SK-N-SH treated with all-trans-retinoic acid at 6 μM for 48 hours (cell line): ENCODE measurements around the gene WDR37.

Experiments used
- ATAC-seq: fragments of 200-7000 bp; cut with Tn5 transposase; 3 replicates; pipeline ENCODE4 v1.9.1; 2020; ENCODE audit warnings: mild to moderate bottlenecking, moderate library complexity
- ARNTL ChIP-seq: fragments of 450-650 bp; formaldehyde crosslinking; IDR thresholded peaks from 2 replicates; pipeline ENCODE4 v1.5.0; 2020; ENCODE audit warnings: low read depth, mild to moderate bottlenecking, moderate library complexity, borderline replicate concordance
- BACH2 ChIP-seq: fragments of 250-450 bp; sonication (Bioruptor Pico); IDR thresholded peaks from 2 replicates; pipeline ENCODE4 v1.9.0; 2021; ENCODE audit warnings: mild to moderate bottlenecking, borderline replicate concordance
- CSDC2 ChIP-seq: fragments of 250-450 bp; sonication (Bioruptor Pico); IDR thresholded peaks from 2 replicates; pipeline ENCODE4 v1.5.0; 2020; ENCODE audit warnings: mild to moderate bottlenecking, moderate library complexity
- GLIS3 ChIP-seq: fragments of 250-450 bp; sonication (Bioruptor Pico); IDR thresholded peaks from 2 replicates; pipeline ENCODE4 v1.5.0; 2020; ENCODE audit warnings: mild to moderate bottlenecking, moderate library complexity
- ISL1 ChIP-seq: fragments of 250-450 bp; sonication (Bioruptor Pico); IDR thresholded peaks from 2 replicates; pipeline ENCODE4 v2.1.2; 2022; ENCODE audit warnings: mild to moderate bottlenecking, moderate library complexity
- OSR1 ChIP-seq: fragments of 250-450 bp; sonication (Bioruptor Pico); IDR thresholded peaks from 2 replicates; pipeline ENCODE4 v1.8.0; 2022; ENCODE audit warnings: moderate library complexity, mild to moderate bottlenecking, inconsistent platforms
- PPARA ChIP-seq: fragments of 250-450 bp; sonication (Bioruptor Pico); IDR thresholded peaks from 2 replicates; pipeline ENCODE4 v1.5.0; 2020; ENCODE audit warnings: mild to moderate bottlenecking, borderline replicate concordance
- RARB ChIP-seq: fragments of 250-450 bp; sonication (Bioruptor Pico); IDR thresholded peaks from 2 replicates; pipeline ENCODE4 v1.8.0; 2021; ENCODE audit warnings: mild to moderate bottlenecking, moderate library complexity
- SNAI2 ChIP-seq: fragments of 250-450 bp; sonication (Bioruptor Pico); IDR thresholded peaks from 2 replicates; pipeline ENCODE4 v1.5.0; 2020; ENCODE audit warnings: mild to moderate bottlenecking, moderate library complexity
- TOX ChIP-seq: fragments of 250-450 bp; sonication (Bioruptor Pico); IDR thresholded peaks from 2 replicates; pipeline ENCODE4 v1.8.0; 2021; ENCODE audit warnings: mild to moderate bottlenecking, moderate library complexity, borderline replicate concordance
- ZFP3 ChIP-seq: fragments of 250-450 bp; sonication (Bioruptor Pico); IDR thresholded peaks from 2 replicates; pipeline ENCODE4 v1.5.0; 2020; ENCODE audit warnings: mild to moderate bottlenecking, moderate library complexity
- ZFP30 ChIP-seq: fragments of 450-650 bp; formaldehyde crosslinking; IDR thresholded peaks from 2 replicates; pipeline ENCODE4 v1.5.0; 2022; ENCODE audit warnings: mild to moderate bottlenecking, moderate library complexity
- ZNF565 ChIP-seq: fragments of 450-650 bp; formaldehyde crosslinking; conservative IDR thresholded peaks from 2 replicates; pipeline ENCODE4 v1.5.0; 2020; ENCODE audit warnings: low read depth, mild to moderate bottlenecking, moderate library complexity
- ZNF70 ChIP-seq: fragments of 450-650 bp; formaldehyde crosslinking; IDR thresholded peaks from 2 replicates; pipeline ENCODE4 v1.5.0; 2020; ENCODE audit warnings: mild to moderate bottlenecking, moderate library complexity
- ZNF8 ChIP-seq: fragments of 450-650 bp; formaldehyde crosslinking; IDR thresholded peaks from 2 replicates; pipeline ENCODE4 v1.5.0; 2020; ENCODE audit warnings: mild to moderate bottlenecking, moderate library complexity
- TF ChIP-seq, protein P1 (sequence below): fragments of 250-450 bp; sonication (Bioruptor Pico); IDR thresholded peaks from 2 replicates; pipeline ENCODE4 v1.5.0; 2020; ENCODE audit warnings: mild to moderate bottlenecking, moderate library complexity
- TF ChIP-seq, protein P2 (sequence below): fragments of 250-450 bp; sonication (Bioruptor Pico); IDR thresholded peaks from 2 replicates; pipeline ENCODE4 v1.5.1; 2021; ENCODE audit warnings: mild to moderate bottlenecking, moderate library complexity
- TF ChIP-seq, protein P3 (sequence below): fragments of 250-450 bp; sonication (Bioruptor Pico); IDR thresholded peaks from 2 replicates; pipeline ENCODE4 v1.8.0; 2021; ENCODE audit warnings: low read depth, mild to moderate bottlenecking, moderate library complexity, borderline replicate concordance
- TF ChIP-seq, protein P4 (sequence below): fragments of 250-450 bp; sonication (Bioruptor Pico); IDR thresholded peaks from 2 replicates; pipeline ENCODE4 v1.5.1; 2020; ENCODE audit warnings: low read depth, mild to moderate bottlenecking, moderate library complexity

Gene WDR37

DNA sequence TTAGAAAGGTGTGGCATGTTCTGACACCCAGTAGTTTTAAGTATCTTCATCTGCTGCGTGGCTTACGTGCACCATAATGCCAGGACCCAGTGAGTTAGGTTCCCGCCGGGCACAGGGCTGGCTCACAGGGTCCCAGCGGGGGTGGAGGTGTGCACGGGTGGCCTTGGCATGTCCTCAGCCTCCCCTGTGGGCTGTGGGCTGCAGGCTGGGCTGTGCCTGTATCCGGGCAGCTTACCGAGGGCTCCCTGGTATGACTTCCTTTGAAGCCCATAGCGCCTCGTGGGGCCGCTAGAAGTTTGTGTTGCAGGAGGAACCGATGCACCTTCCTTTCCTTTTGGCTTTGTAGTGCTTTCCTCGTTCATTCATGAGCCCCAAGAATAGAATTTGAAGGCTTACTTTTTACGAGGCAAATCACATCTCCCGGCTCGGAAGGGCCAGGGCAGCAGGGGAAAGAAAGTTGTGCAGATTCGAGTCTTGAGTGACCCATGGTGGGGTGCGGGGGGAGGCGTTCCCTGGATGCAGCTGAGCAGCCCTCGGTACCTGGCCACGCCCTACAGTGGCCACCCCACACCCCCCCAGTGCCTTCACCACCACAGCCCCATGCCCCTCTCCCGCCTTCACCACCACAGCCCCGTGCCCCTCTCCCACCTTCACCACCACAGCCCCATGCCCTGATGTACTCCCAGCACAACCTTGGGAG is 113.2 kb downstream of the WDR37 start (continued):
- TF ChIP-seq, protein P1, sequence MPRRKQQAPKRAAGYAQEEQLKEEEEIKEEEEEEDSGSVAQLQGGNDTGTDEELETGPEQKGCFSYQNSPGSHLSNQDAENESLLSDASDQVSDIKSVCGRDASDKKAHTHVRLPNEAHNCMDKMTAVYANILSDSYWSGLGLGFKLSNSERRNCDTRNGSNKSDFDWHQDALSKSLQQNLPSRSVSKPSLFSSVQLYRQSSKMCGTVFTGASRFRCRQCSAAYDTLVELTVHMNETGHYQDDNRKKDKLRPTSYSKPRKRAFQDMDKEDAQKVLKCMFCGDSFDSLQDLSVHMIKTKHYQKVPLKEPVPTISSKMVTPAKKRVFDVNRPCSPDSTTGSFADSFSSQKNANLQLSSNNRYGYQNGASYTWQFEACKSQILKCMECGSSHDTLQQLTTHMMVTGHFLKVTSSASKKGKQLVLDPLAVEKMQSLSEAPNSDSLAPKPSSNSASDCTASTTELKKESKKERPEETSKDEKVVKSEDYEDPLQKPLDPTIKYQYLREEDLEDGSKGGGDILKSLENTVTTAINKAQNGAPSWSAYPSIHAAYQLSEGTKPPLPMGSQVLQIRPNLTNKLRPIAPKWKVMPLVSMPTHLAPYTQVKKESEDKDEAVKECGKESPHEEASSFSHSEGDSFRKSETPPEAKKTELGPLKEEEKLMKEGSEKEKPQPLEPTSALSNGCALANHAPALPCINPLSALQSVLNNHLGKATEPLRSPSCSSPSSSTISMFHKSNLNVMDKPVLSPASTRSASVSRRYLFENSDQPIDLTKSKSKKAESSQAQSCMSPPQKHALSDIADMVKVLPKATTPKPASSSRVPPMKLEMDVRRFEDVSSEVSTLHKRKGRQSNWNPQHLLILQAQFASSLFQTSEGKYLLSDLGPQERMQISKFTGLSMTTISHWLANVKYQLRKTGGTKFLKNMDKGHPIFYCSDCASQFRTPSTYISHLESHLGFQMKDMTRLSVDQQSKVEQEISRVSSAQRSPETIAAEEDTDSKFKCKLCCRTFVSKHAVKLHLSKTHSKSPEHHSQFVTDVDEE, result no peak
- no peak for TF ChIP-seq TOX
- TF ChIP-seq, protein P2, sequence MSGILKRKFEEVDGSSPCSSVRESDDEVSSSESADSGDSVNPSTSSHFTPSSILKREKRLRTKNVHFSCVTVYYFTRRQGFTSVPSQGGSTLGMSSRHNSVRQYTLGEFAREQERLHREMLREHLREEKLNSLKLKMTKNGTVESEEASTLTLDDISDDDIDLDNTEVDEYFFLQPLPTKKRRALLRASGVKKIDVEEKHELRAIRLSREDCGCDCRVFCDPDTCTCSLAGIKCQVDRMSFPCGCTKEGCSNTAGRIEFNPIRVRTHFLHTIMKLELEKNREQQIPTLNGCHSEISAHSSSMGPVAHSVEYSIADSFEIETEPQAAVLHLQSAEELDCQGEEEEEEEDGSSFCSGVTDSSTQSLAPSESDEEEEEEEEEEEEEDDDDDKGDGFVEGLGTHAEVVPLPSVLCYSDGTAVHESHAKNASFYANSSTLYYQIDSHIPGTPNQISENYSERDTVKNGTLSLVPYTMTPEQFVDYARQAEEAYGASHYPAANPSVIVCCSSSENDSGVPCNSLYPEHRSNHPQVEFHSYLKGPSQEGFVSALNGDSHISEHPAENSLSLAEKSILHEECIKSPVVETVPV (CRISPR knock-in tag), result no peak
- no peak for TF ChIP-seq ZNF8 (CRISPR knock-in tag)
- TF ChIP-seq, all 23 proteins: peak for 0

DNA sequence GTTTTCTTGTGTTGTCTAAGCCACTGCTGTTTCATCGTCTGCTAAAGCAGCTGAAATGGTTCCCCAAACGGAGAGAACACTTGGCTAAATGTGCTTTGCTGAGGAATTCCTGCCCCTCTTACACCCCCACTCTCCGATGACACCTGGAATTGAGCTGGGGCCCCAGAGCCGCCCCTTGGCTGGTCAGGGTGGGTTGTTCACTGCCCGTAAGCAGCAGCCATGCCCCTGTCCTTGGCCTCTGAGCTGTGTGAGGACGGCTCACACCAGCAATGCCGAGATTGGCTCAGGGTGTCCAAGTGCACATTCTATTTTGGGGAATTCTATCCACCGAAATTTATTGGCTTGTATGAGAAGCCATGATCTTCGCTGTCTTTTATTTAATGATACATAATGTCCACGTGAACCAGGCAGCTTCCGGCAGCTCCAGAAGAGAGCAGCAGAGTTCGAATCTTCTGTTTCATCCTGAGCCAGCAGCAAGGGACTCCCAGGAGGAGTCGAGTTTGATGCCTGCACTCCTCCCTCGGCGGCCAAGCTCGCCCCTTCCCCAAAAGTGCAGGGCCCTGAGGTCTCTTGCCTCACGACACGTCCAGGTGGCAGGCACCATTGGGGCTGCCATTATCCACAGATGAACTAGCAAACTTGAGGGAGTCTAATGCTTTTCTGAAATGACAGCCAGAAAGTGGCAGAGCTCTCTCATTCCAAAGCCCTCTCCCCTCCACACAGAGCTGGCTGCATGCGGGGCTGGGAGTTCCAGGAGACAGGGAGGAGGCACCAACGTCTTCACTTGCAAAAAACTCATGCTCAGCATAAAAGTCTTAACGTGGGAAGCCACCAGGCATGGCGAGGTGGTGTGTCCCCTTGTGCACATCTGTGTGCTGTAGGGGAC is 114.0 kb downstream of the WDR37 start:
- TF ChIP-seq ZFP30 (CRISPR knock-in tag) (no peak), CSDC2 (no peak), PPARA (CRISPR knock-in tag) (no peak)
- no peak for ATAC-seq

DNA sequence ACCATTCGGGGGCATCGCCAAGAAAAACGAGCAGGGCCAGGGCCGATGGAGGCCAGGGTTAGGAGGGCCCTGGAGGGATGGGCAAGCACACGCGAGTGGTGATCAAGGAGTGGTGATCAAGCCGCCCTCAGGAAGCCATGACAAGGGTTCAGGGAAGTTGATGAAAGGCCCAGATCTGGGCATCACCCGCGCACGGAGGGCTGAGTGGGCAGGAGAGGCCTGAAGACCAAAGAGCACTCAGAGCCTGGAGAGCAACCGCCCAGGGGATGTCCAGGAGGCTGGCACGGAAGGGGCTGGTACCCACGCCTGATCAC is 114.6 kb downstream of the WDR37 start:
- TF ChIP-seq, protein P1, result no peak
- TF ChIP-seq SNAI2 (CRISPR knock-in tag) (no peak), ZFP3 (CRISPR knock-in tag) (no peak), ISL1 (CRISPR knock-in tag) (no peak), ZNF70 (CRISPR knock-in tag) (no peak), BACH2 (no peak), GLIS3 (CRISPR knock-in tag) (no peak), ZFP30 (CRISPR knock-in tag) (no peak), ARNTL (CRISPR knock-in tag) (no peak), RARB (CRISPR knock-in tag) (no peak), PPARA (CRISPR knock-in tag) (no peak), TOX (no peak), ZNF565 (CRISPR knock-in tag) (no peak), OSR1 (no peak), CSDC2 (no peak)
- TF ChIP-seq, protein P3, sequence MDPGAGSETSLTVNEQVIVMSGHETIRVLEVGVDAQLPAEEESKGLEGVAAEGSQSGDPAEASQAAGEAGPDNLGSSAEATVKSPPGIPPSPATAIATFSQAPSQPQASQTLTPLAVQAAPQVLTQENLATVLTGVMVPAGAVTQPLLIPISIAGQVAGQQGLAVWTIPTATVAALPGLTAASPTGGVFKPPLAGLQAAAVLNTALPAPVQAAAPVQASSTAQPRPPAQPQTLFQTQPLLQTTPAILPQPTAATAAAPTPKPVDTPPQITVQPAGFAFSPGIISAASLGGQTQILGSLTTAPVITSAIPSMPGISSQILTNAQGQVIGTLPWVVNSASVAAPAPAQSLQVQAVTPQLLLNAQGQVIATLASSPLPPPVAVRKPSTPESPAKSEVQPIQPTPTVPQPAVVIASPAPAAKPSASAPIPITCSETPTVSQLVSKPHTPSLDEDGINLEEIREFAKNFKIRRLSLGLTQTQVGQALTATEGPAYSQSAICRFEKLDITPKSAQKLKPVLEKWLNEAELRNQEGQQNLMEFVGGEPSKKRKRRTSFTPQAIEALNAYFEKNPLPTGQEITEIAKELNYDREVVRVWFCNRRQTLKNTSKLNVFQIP, result no peak
- TF ChIP-seq, protein P4, sequence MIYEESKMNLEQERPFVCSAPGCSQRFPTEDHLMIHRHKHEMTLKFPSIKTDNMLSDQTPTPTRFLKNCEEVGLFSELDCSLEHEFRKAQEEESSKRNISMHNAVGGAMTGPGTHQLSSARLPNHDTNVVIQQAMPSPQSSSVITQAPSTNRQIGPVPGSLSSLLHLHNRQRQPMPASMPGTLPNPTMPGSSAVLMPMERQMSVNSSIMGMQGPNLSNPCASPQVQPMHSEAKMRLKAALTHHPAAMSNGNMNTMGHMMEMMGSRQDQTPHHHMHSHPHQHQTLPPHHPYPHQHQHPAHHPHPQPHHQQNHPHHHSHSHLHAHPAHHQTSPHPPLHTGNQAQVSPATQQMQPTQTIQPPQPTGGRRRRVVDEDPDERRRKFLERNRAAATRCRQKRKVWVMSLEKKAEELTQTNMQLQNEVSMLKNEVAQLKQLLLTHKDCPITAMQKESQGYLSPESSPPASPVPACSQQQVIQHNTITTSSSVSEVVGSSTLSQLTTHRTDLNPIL (CRISPR knock-in tag), result no peak
- TF ChIP-seq, protein P2 (CRISPR knock-in tag), result no peak
- ATAC-seq, result no peak
